Transverse colon (tissue), 4 donors: ENCODE measurements around the gene TNNI3K. TPM values are rescaled to one million over a fixed set of nuclear protein-coding genes. Genes with fewer than 3 reads are reported as not detected.

Source experiments
- DNase-seq: peaks from one replicate; pipeline ENCODE4 v3.0.0-alpha.2; 2019
- H3K27ac ChIP-seq, 4 donors: fragments of 200-600 bp; sonication (generic); 2 replicates each; pipeline ENCODE4 v1.5.1; 2016 to 2018; ENCODE audit warnings: inconsistent platforms in 4 of 4
- H3K27me3 ChIP-seq: fragments of 200-600 bp; sonication (generic); 2 replicates; pipeline ENCODE4 v1.5.1; 2017; ENCODE audit warnings: inconsistent platforms
- H3K36me3 ChIP-seq, 4 donors: fragments of 200-600 bp; sonication (generic); 2 replicates each; pipeline ENCODE4 v1.5.1; 2017 to 2019; ENCODE audit warnings: inconsistent platforms in 4 of 4
- H3K4me1 ChIP-seq, 4 donors: fragments of 200-600 bp; sonication (generic); 2 replicates each; pipeline ENCODE4 v1.5.1; 2017 to 2020; ENCODE audit warnings: inconsistent platforms in 4 of 4
- H3K4me3 ChIP-seq, 4 donors: fragments of 200-600 bp; sonication (generic); 1 replicate in 1 of 4; 2 replicates in 3 of 4; pipeline versions ENCODE4 v1.5.1 to v1.6.1; 2017 to 2019; ENCODE audit warnings: inconsistent platforms in 4 of 4
- H3K9me3 ChIP-seq, 2 donors: fragments of 200-600 bp; sonication (generic); 2 replicates each; pipeline ENCODE4 v1.5.1; 2017 to 2019; ENCODE audit warnings: inconsistent platforms in 2 of 2
- EP300 ChIP-seq: sonication (generic); formaldehyde crosslinking; IDR thresholded peaks from one replicate; pipeline ENCODE4 v1.6.1; 2017; ENCODE audit warnings: antibody characterized with exemption, low read depth
- POLR2A ChIP-seq: fragments of 450-650 bp; IDR thresholded peaks from one replicate; pipeline ENCODE4 v1.6.1; 2016; ENCODE audit warnings: antibody characterized with exemption, mild to moderate bottlenecking, moderate library complexity
- POLR2AphosphoS5 ChIP-seq, 3 donors: sonication (generic); formaldehyde crosslinking; IDR thresholded peaks; one replicate each; pipeline ENCODE4 v1.6.1; 2016; ENCODE audit warnings: antibody characterized with exemption in 3 of 3
- WGBS, 2 donors: methylation state at CpG; one replicate each; pipeline ENCODE4 v1.1.5; 2018; ENCODE audit warnings: low coverage in 1 of 2; 5-methylcytosine and 5-hydroxymethylcytosine counted together
- in situ Hi-C, 4 donors: fragments of 200-750 bp; cut with MboI; loops; one replicate each; pipeline versions ENCODE4 v1.15.0 to v1.15.1; 2017; ENCODE audit warnings: low sequenced_read_pairs in 3 of 4, low pct_ligation_motif_present in 1 of 4, low pct_unique_long_range_greater_than_20kb in 1 of 4
- intact Hi-C: fragments of 100-400 bp; cut with DNase I; formaldehyde crosslinking; loops from one replicate; pipeline ENCODE4 v1.15.1; 2023; ENCODE audit warnings: low total_unique reads
- total RNA-seq, 4 donors: library from RNA; depleted of rRNA; stranded (reverse); fragments of >200 nt; gene quantifications; one replicate each; pipeline ENCODE4 v1.1.0, GENCODE V29; 2016
- TF ChIP-seq, protein P1 (sequence below), 5 experiments: fragments of 200-600 bp in 3 of 5; fragments of 450-650 bp in 2 of 5; sonication (generic) in 3 of 5; IDR thresholded peaks; 1 replicate in 2 of 5; 2 replicates in 3 of 5; pipeline ENCODE4 v1.5.1; 2016 to 2017; ENCODE audit warnings: antibody characterized with exemption in 5 of 5, inconsistent platforms in 3 of 5, mild to moderate bottlenecking in 2 of 5, moderate library complexity in 1 of 5

Gene TNNI3K
- total RNA-seq, 4 donors from 2014 or later = 0.95 to 14.2 (median 2.9) TPM; not detected in 1

GRCh38 chr1:74530892-74531291 lies 295.7 kb downstream of the TNNI3K start:
- Histone ChIP-seq H3K27ac (no peak overlapping the region), H3K4me3 (no peak overlapping the region), H3K27me3 (no peaks in the 10 kb centered on the region), H3K36me3 (no peaks in the 10 kb centered on the region), H3K9me3 (no peaks in the 10 kb centered on the region), H3K4me1 (no peaks in the 10 kb centered on the region)
- in situ Hi-C loops = no loop called here
- intact Hi-C loops = no loop called here
- DNase-seq = no peak
- no peak for TF ChIP-seq EP300
- no peak for TF ChIP-seq POLR2AphosphoS5 (IDR thresholded peaks at IDR 0.05)
- TF ChIP-seq POLR2A = no peak
- TF ChIP-seq, protein P1, sequence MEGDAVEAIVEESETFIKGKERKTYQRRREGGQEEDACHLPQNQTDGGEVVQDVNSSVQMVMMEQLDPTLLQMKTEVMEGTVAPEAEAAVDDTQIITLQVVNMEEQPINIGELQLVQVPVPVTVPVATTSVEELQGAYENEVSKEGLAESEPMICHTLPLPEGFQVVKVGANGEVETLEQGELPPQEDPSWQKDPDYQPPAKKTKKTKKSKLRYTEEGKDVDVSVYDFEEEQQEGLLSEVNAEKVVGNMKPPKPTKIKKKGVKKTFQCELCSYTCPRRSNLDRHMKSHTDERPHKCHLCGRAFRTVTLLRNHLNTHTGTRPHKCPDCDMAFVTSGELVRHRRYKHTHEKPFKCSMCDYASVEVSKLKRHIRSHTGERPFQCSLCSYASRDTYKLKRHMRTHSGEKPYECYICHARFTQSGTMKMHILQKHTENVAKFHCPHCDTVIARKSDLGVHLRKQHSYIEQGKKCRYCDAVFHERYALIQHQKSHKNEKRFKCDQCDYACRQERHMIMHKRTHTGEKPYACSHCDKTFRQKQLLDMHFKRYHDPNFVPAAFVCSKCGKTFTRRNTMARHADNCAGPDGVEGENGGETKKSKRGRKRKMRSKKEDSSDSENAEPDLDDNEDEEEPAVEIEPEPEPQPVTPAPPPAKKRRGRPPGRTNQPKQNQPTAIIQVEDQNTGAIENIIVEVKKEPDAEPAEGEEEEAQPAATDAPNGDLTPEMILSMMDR (IDR thresholded peaks at IDR 0.05) = no peak

- 66 to 78% methylated on average over 1 of the region's 1 CpG for WGBS, 2 donors
- H3K27ac ChIP-seq = no peak overlapping the region
- no peaks in the 10 kb centered on the region for H3K9me3 ChIP-seq
- no peak overlapping the region for H3K4me3 ChIP-seq
- TF ChIP-seq POLR2A (no peak), POLR2AphosphoS5 (IDR thresholded peaks at IDR 0.05) (no peak), EP300 (no peak)
- TF ChIP-seq, protein P1 (IDR thresholded peaks at IDR 0.05) = no peak
- in situ Hi-C loops (no loop called here), intact Hi-C loops (no loop called here)
- no peaks in the 10 kb centered on the region for H3K4me1 ChIP-seq
- H3K27me3 ChIP-seq = no peaks in the 10 kb centered on the region
- no peak for DNase-seq
- H3K36me3 ChIP-seq = no peaks in the 10 kb centered on the region
Observed at GRCh38 chr1:74531796-74532195, 296.6 kb downstream of the TNNI3K start.

DNA sequence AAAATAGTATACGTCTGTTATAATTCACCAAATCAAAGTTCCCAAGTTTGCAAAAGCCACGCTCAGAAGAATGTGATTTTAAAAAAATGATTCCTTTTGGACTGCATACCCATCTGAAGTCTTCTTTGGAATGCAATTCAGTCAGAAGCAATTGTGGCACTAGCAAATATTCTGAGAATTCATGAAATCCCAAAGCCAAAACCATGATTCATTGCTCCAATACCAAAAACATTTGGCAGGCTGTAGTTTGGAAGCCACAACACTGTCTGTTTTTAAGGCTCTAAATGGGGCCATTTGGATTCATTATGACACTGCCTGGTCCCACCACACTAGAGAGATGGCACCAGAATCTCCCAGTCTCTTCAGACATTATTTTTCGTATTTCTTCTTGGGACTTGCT lies 299.1 kb downstream of the TNNI3K start:
- in situ Hi-C loops = no loop called here
- intact Hi-C loops = no loop called here
- 83 to 84% methylated on average over 3 of the region's 3 CpGs for whole genome bisulfite sequencing, 2 donors
- Histone ChIP-seq H3K4me3 (no peak overlapping the region), H3K36me3 (no peaks in the 10 kb centered on the region), H3K27me3 (no peaks in the 10 kb centered on the region), H3K4me1 (no peaks in the 10 kb centered on the region), H3K27ac (no peak overlapping the region), H3K9me3 (no peaks in the 10 kb centered on the region)
- TF ChIP-seq POLR2A (no peak), POLR2AphosphoS5 (IDR thresholded peaks at IDR 0.05) (no peak), EP300 (no peak)
- TF ChIP-seq, protein P1 (IDR thresholded peaks at IDR 0.05) = no peak
- no peak for DNase-seq

DNA sequence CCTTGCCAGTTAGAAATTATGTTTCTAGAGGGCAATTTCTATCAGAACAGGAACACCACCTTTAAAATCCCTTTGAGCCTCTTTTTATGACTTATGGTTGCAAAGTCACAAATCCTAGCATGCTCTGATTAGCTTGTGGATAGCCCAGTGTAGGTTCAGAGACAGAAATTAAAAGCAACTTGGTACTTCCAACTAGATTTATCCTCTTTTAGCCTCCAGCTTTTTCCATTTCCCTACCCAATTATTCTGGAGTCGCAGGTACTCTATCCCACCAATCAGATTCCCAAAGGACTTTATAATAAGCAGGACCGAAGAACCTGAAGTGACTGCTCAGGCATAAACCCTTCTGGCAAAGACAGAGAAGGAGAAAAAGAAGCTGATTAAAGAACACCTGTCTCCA lies 310.6 kb downstream of the TNNI3K start:
- WGBS, 2 donors = 82 to 89% methylated on average over 2 of the region's 2 CpGs

DNA sequence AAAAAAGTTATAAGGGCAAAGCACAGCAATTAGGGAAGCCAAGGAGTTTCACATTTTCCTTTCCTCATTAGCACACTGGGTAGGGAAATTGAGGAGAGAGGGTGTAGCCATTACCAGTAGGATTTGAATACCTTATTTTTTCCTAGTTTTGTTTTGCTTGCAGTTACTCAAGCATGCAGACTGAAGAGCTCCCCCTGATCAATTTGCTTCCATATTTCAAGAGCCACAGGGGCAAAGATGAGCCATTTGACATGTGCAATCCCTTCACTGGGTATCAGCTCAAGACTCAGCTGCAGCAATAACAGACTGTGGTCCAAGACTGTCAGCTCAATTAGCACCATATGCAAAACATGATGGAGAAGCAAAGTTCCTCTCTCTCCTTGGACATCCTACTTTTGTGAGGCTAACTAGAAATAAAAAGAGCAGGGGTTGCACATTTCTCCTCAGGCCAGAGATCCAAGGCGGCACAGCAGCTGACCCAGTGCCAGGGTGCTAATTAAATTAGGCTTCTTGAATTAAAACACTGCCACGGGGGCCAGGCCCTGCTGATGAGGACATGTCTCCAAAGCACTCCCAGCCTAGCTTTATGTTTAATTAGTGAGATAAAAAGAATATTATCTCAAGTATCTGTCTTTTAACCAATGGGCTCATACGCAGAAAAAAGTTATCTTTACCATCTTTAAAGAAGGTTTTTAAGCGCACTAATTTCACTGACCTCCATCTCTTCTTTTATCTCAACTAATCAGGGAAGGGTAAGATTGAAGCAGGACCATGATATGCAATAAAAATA lies 314.0 kb downstream of the TNNI3K start:
- Histone ChIP-seq H3K27ac (no peak overlapping the region), H3K4me3 (no peak overlapping the region), H3K4me1 (no peaks in the 10 kb centered on the region), H3K27me3 (no peaks in the 10 kb centered on the region), H3K9me3 (no peaks in the 10 kb centered on the region), H3K36me3 (no peaks in the 10 kb centered on the region)
- in situ Hi-C loops = no loop called here
- intact Hi-C loops = no loop called here
- TF ChIP-seq POLR2A = no peak
- TF ChIP-seq POLR2AphosphoS5 (IDR thresholded peaks at IDR 0.05) = no peak
- TF ChIP-seq, protein P1 (IDR thresholded peaks at IDR 0.05) = no peak
- no peak for TF ChIP-seq EP300
- 81 to 82% methylated on average over 2 to 4 of the region's 4 CpGs for WGBS, 2 donors
- no peak for DNase-seq

More for the DNA sequence above, 310.6 kb downstream of the TNNI3K start:
- no peak for DNase-seq
- H3K4me3 ChIP-seq = no peak overlapping the region
- H3K36me3 ChIP-seq = no peaks in the 10 kb centered on the region
- TF ChIP-seq POLR2AphosphoS5 (IDR thresholded peaks at IDR 0.05) = no peak
- H3K27me3 ChIP-seq = no peaks in the 10 kb centered on the region
- no peaks in the 10 kb centered on the region for H3K4me1 ChIP-seq
- intact Hi-C loops (no loop called here), in situ Hi-C loops (no loop called here)
- no peak overlapping the region for H3K27ac ChIP-seq
- H3K9me3 ChIP-seq = no peaks in the 10 kb centered on the region
